Posterior cingulate gyrus (tissue), 11 donors: Measurements from ENCODE around the gene ME3.
"Not testable (repeated sequence)": the region's sequence is repeated elsewhere in the genome, so short reads cannot be mapped to it uniquely, and the experiment has no call there.

Experiments used
- DNase-seq, 10 donors: peaks; one replicate each; pipeline versions ENCODE4 v3.0.0 to v3.0.0-alpha.2; 2020 to 2021; ENCODE audit warnings: mixed read lengths in 3 of 10
- intact Hi-C: fragments of 100-400 bp; cut with DNase I; formaldehyde crosslinking; loops from one replicate; pipeline ENCODE4 v1.15.1; 2023

Gene ME3

DNA sequence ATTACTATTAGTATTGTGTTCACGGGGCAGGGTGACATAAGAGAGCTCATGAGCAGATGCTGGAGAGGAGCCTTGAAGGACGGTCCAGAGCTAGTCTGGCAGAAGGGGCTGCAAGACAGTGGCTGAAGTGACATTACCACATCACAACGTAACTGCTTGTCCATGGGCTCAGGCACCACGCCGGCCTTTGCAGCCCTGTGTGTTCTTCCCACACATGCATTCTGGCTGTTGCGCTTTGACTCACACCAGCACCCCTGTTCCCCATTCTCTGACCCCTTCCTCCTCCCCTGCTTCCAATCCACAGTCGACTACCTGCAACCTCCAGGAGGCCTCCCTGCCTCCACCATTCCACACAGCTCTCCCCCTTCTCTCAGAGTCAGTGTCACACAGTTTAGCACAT is 103.3 kb downstream of the ME3 start:
- DNase-seq = no peak
- intact Hi-C loops = no loop called here

DNA sequence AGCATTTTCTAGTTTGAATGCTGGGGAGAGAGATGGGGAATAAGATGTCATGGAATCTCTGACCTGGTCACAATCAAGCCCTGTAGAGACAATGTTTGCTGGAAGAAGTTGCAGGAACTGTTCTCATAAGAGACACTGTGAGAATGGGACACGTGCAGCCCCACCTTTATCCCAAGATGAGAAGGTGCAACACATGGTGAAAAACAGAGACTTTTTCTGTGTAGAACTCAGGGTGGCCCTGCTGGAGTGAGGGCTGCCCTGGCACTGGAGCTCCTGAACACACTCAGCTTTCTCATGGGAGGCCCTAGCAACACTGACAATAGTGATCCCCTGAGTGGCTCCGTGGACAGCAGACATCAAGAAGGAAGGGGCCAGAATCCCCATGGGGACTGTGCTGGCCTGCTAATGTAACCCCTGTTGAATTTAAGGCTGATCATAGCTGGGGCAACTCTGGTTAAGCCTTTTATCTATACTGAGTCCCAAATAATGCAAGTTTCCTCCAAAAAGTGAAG is 106.6 kb downstream of the ME3 start:
- intact Hi-C loops = no loop called here

DNA sequence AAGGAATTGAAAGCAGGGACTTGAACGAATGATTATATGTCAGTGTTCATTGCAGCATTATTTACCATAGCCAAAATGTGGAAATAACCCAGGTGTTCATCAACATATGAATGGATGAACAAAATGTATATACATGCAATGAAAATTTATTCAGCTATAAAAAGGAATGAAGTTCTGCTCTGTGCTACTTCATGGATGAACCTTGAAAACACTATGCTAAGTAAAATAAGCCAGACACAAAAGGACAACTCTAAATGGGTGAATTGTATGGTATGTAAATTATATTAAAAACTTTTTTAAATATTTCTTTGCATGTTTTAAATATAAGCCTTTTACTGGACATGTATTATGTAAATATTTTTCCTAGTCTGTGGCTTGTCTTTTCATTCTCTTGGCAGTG is 107.0 kb downstream of the ME3 start:
- intact Hi-C loops = no loop called here
- DNase-seq = no peak

More for the DNA sequence above, 106.6 kb downstream of the ME3 start:
- DNase-seq = no peak

DNA sequence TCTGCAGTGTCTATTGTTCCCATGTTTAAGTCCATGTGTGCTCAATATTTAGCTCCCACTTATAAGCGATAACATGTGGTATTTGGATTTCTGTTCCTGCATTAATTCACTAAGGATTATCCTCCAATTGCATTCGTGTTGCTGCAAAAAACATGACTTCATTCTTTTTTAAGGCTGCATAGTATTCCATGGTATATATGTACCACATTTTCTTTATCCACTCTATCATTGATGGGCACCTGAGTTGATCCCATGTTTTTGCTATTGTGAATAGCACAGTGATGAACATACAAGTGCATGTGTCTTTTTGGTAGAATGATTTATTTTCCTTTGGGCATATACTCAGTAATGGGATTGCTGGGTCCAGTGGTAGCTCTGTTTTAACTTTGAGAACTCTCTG is 109.6 kb downstream of the ME3 start:
- intact Hi-C loops = not testable (repeated sequence)

DNA sequence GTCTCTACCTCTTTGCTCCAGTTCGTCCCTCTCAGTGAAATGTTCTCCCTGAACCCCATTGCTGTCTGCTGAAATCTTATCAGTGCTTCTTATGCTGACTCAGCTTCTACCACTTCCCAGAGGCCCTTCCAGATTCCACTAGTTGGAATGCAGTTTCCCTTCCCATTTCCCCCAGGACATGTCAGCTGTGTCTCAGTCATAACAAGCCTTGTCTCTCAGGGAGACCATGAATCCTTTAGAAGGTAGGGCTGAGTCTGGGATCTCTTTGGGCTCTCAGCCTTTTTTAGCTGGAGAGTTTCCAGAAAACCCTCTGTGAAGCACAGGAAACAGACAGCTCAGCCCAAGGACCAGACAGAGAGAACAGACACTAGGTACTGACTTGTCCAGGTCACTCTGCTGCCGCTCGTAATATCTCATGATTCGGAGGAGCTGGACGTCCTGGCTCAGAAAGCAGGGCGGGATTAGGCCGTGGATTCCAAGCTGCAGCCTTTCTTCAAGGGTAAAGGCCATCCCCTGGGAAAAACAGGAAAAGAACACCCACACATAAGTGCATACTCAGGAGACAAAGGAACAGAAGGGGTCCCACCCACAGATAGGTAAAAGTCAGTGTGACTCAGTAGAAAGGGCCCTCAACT is 113.0 kb downstream of the ME3 start:
- DNase-seq = no peak
- intact Hi-C loops = no loop called here

More for the DNA sequence above, 109.6 kb downstream of the ME3 start:
- not testable (repeated sequence) for DNase-seq

DNA sequence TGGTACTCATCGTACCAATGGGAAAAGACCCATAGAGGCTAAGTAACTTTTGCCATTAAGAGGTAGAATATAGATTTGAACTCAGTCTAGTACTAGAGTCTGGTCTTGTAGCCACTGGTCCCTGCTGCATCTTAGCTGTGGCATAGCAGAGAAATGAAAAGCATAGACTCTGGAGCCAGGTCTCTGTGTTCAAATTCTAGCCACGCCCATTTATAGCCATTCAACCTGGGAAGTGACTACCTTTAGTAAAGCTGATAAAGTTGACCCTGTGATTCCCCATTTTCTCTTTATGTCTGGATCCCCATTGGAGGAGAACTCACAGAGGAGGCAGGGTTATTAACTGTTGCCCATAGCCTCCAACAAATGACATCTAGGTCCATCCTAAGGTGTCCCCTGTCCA is 113.6 kb downstream of the ME3 start:
- intact Hi-C loops = no loop called here
- no peak for DNase-seq

DNA sequence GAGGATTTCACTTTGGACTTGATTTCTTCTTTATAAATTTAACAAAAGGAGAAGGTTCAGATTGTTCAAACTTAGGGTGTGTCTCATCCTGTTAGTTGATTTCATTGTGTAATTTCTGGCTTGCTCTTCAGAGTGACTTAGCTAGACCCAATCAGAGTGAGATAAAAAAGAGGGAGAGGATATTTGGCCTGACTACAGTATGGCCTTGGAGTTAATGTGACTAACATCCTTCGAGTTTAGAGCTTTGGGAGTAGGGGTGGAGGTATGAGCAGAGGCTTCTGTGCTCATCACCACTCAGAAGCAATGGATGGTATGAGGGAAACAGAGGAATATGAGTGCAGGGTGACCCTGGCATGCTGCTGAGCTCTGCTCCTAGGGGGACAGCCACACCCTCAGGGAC is 114.2 kb downstream of the ME3 start:
- intact Hi-C loops = no loop called here
- DNase-seq = no peak

DNA sequence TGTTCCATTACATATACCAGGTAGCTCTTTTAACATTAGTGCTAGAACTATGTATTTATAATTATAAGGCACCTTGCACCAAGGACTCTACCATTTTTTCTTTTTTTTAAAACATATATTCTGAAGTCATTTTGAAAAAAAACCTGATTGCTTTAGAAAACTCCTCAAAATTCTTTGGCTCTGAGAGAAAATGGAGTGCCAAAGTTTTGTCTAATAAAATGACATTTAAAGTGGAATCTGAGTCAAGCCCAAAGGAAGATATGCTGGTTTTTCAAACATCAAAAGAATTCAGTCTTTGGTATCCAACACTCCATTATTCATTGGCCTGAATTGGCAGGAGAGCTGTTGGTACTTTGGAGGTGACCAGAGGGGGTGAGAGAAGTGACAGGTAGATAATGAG is 116.5 kb downstream of the ME3 start:
- intact Hi-C loops = no loop called here
- no peak for DNase-seq

DNA sequence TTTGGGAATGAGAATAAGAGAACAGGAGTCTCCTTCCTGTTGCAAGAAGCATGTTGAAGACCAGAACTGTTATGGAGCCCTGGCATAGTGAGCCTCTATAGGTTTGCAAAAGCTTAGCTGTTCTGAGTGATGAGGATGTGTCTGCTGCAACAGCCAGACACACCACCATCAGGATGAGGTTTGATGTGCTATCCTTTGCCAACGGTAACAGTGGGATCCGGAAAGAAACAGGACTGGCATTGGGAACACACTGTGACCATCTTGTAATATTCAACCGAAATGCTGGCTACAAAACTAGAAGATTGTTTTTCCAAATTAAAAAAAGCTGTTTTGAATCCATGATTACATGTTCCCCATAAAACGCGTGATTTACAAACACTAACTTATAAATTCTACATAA is 117.0 kb downstream of the ME3 start:
- intact Hi-C loops = no loop called here
- no peak for DNase-seq

DNA sequence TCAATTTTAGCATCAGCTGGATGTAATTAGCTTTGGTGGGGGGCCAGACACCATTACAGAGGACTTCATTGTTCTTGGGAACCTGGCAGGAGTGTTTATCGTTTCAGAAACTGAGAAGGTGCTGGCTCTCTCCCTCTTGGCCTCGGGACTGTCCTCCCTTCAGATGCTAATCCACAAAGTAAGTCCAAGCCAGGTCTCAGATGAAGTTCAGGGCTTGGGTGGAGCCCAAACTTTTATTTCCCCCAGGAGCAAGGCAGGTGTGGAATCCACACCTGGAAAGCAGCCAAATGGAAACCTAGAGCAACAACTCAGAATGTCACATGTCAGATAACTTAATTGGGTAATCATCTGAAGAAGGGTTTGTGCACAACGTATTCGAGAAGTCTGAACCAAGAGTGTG is 119.2 kb downstream of the ME3 start:
- intact Hi-C loops = no loop called here
- DNase-seq = no peak

DNA sequence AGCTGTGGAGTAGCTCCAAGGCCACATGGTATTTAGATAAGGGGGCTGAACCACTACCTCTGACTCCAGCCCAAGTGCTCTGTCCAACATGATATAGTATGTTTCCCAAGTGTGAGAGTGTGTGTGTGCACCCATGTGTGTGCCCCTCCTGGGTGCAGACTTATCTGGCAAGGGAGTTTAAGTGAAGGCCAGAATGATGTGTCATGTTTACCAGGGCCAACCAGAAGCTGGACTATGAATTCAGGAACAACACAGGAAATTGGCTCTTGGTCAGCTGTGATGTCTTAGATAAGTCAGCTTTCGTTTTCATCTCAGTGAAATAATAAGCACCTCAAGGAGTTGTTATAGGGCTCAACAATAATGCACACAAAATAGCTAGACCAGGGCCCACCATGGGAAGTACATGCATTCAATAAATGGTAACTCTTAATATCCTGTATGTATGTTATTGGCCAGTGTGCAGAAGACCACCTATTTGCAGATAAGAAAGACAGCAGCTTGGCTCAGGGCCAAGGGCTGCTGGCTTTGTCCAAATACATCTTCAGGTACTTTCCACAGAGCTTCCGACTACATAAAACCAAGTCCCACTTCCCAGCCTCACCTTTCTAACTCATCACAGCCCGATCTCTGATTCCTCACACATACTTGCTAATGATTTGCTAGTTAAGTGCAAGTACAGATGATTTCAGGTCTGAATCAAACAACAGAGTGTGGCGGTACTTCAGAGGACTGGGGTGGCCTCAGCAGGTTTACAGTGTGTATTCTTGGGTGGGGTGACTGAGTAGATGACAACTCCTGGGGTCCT is 120.9 kb downstream of the ME3 start:
- DNase-seq = no peak
- intact Hi-C loops = no loop called here

DNA sequence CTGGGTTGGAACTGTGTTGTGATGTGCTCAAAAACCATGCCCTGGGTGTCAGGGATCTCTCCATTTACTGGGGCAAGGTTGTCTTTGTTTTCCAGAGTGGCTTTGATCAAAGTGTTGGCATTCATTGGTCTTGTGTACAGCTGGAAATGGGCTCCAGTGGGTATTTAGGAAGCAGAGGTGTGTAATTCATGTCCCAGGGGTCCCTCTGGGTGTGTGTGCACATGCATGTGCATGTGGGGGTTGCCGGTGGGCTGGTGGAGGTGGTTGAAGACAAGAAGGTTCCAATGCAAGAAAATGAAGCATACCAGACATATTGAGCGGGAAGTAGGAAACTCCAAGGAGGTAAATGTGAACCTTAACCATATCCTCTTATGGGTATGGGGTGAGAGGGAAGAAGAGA is 121.7 kb downstream of the ME3 start:
- intact Hi-C loops = no loop called here
- no peak for DNase-seq

DNA sequence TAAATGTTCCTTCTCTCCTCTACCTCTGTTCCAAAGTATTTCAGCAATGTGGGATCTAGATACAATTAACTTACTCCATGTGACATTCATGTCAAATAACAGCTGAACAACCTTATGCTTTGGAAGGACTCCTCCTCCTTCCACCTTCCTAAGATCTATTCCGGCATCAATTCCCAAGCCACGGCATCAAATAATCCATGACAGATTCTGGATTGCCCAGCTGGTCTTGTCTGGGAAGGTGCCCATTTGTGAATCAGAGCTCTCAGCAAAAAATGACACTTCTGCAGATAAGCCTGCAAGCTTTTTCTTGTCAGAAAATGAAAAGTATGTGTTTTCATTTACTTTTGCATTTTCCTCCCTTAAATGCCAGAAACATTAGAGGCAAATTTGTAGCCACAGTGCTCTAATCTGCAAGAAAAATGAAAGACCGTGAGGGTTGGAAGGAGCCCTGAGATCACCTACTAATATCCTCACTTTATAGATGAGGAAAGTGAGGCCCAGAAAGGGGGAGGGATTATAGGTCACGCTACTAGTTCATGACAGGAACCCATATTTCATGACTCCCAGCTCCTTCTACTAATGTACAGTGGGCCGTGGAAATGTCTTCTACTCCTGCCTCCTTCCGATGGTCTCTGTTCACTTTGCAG is 124.0 kb downstream of the ME3 start:
- intact Hi-C loops = no loop called here
- peak in 2 of 10 donors; percentile 23 to 31 for DNase-seq

DNA sequence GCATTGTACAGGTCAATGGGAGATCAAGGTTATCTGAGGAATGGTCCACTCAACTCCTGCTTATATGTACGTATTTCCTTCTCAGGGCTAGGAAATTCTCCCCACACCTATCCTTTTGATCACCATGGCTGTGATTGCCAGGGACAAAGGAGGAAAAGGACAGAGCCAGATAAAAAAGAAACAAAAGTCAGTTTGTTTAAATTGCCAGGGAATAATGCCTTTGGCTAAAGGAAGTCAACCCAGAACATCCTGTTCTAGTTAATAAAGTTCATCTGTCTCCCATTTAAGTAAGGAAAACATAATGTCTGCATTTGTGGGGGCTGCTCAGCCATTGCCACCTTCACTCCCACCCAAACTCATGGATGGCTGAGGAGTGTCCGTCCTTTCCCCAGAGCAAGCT is 124.7 kb downstream of the ME3 start:
- intact Hi-C loops = no loop called here
- DNase-seq = no peak

DNA sequence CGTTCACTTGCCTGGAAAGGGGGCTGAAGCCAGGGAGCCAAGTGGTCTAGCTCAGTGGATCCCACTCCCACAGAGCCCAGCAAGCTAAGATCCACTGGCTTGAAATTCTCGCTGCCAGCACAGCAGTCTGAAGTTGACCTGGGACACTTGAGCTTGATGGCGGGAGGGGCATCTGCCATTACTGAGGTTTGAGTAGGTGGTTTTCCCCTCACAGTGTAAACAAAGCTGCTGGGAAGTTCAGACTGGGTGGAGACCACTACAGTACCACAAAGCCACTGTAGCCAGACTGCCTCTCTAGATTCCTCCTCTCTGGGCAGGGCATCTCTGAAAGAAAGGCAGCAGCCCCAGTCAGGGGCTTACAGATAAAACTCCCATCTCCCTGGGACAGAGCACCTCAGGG is 131.1 kb downstream of the ME3 start:
- DNase-seq, intact Hi-C loops: not testable (repeated sequence)

DNA sequence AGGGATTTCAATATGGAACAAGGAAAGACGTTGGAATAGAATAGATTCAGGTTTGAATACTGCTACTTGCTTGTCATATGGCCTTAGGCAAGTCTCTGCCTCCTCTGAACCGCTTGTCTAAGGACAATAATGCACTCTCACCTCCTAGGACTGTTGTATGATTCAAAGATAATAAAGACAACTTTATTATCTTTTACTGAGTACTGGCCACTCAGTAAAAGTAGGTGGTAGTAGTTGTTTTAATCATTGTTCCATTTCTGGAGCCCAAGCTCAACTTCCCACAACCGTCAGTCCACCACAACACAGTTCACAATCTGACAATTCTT is 134.2 kb downstream of the ME3 start:
- intact Hi-C loops = no loop called here
- DNase-seq = no peak

DNA sequence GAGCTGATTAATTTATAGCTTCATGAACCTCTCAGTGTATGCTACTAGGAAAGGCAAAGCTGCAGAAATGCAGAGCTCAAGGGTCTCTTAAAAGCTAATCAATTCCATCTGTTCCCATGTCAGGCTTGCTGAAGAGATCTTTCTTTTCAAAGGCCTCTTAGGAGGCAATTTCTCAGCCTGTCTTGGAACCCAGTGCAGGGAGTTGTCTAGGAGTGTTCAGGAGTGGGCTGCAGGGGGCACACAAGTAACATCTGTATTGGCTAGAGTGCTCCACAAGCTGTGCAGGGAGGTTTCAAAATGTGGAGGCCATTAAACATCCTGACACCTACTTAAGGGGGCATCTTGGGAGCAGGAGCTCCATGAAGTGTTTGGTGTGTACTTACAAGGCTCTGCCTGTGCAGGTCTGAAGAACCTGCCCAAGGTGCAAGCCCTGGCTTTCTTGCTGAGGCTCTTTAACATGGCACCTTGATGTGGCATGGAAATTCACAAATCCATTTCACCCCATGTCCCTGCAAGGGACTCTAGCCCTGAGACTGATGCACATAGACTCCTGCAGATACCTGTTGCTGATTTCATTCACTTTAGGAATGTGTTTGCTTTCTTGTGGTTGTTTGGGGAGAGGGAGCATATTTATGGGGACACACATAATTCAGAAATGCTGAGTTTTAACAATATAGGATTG is 134.7 kb downstream of the ME3 start:
- intact Hi-C loops = no loop called here
- DNase-seq = no peak

DNA sequence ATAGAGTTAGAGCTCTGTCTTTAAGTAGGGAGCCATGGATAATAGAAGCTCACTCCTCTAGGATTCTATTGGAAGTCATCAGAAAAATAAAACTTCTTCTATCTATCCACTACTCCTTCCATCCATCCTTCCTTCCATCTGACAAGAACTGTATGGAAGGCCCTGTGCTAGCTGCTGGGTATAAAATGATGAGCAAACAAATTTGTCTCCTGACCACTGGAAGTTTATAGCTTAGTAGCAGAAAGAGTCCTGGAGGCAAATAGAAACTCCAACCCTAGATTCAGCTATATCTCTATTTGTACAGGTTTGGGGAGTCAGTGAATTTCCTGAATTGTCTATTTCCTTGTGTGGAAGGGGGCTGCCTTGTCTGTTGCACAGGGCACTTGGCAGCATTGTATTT is 136.6 kb downstream of the ME3 start:
- DNase-seq = no peak
- intact Hi-C loops = no loop called here

DNA sequence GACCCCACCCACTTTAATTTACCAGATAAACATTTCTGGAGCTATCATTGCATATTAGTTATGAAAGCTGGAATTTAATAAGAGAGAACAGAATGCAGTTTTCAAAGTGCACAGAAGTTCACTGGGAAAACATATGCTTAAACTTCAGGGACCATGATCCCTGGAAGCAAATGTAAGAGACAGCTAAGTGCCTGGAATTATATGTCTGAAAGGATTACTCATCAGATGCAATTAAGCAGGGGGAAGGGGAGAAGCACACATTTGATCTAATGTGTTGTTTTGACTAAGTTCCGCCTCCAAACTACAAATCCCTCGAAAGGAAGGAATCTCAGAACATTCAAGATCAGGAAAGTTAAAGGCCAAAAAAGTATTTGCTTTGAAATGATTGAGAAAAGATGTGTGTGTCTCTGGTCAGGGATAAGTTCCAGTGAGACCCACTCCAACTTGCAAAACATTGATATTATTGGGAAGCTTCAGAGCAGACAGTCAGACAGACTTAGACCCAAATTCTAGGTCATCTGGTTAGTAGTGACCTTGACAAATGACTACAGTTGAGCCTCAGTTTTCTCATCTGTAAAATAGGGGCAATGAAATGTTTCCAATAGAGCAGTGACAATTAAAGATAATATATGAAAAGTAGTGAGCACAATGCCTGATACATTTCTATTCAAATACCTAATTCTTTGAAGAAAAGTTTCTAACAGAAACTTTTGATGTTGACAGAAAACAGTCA is 147.6 kb downstream of the ME3 start:
- DNase-seq = no peak
- intact Hi-C loops = no loop called here
